ENCODE measurements around the gene REM2. TPM values are rescaled to one million over a fixed set of nuclear protein-coding genes. Genes with fewer than 3 reads are reported as not detected.

Gene REM2
- total RNA-seq, 4 donors from 2014 or later: 0.26 to 0.66 (median 0.38) TPM

- Histone ChIP-seq H3K9me3 (no peaks in the 10 kb centered on the region), H3K4me1 (peaks cover 24 to 65% (median 59%) of the 10 kb centered on the region in 4 donors), H3K27me3 (no peaks in the 10 kb centered on the region), H3K4me3 (peak overlapping the region; percentile 84 to 94 (median 90)), H3K27ac (replicated peaks in 1 of 4) (peak overlapping the region; percentile 93 to 97 (median 95)), H3K36me3 (peaks cover 24 to 46% (median 41%) of the 10 kb centered on the region in 4 donors)
- no peak for DNase-seq (ENCODE audit: extremely low spot score)
- peak; percentile 46 to 84 for TF ChIP-seq POLR2AphosphoS5 (IDR thresholded peaks at IDR 0.05)
- no peak for TF ChIP-seq CTCF (IDR thresholded peaks at IDR 0.05)
- TF ChIP-seq EP300 (IDR thresholded peaks at IDR 0.05): no peak
- peak; percentile 45 for TF ChIP-seq POLR2A (IDR thresholded peaks at IDR 0.05; ENCODE audit: low read depth)
- intact Hi-C loops (cut with DNase I): loop anchor here (2.0 kb wide), 1 partner anchor 13 kb away; no protein-coding TSS in a partner anchor
- 19% methylated on average over 14 of the region's 25 CpGs for WGBS
These were observed 45.1 kb upstream of the REM2 start for GRCh38 chr14:22837750-22838538.

GRCh38 chr14:22838631-22839041, 44.4 kb upstream of the REM2 start:
- H3K4me1 ChIP-seq: peaks cover 24 to 67% (median 64%) of the 10 kb centered on the region in 4 donors
- DNase-seq (ENCODE audit: extremely low spot score): no peak
- intact Hi-C loops (cut with DNase I): no loop called here

GRCh38 chr14:22839159-22839779, 43.8 kb upstream of the REM2 start:
- Histone ChIP-seq H3K9me3 (no peaks in the 10 kb centered on the region), H3K4me1 (peaks cover 24 to 69% (median 68%) of the 10 kb centered on the region in 4 donors), H3K27me3 (no peaks in the 10 kb centered on the region), H3K4me3 (peak overlapping the region; percentile 84 to 94 (median 90)), H3K27ac (replicated peaks in 1 of 4) (peak overlapping the region; percentile 93 to 97 (median 95)), H3K36me3 (peaks cover 29 to 48% (median 42%) of the 10 kb centered on the region in 4 donors)
- no peak for TF ChIP-seq EP300 (IDR thresholded peaks at IDR 0.05)
- peak in 1 of 2 donors; percentile 62 for TF ChIP-seq POLR2AphosphoS5 (IDR thresholded peaks at IDR 0.05)
- TF ChIP-seq CTCF (IDR thresholded peaks at IDR 0.05): no peak
- no peak for TF ChIP-seq POLR2A (IDR thresholded peaks at IDR 0.05; ENCODE audit: low read depth)
- no peak for DNase-seq (ENCODE audit: extremely low spot score)
- intact Hi-C loops (cut with DNase I): no loop called here
- WGBS: 37% methylated on average over 4 of the region's 6 CpGs

More at GRCh38 chr14:22838631-22839041, 44.4 kb upstream of the REM2 start:
- Histone ChIP-seq H3K36me3 (peaks cover 29 to 48% (median 42%) of the 10 kb centered on the region in 4 donors), H3K9me3 (no peaks in the 10 kb centered on the region), H3K4me3 (peak overlapping the region; percentile 84 to 94 (median 90)), H3K27ac (replicated peaks in 1 of 4) (peak overlapping the region; percentile 93 to 97 (median 95)), H3K27me3 (no peaks in the 10 kb centered on the region)
- WGBS: 14% methylated on average over 6 of the region's 6 CpGs
- TF ChIP-seq EP300 (IDR thresholded peaks at IDR 0.05): no peak

- peaks cover 24 to 81% (median 78%) of the 10 kb centered on the region in 4 donors for H3K4me1 ChIP-seq
- peaks cover 46 to 58% (median 55%) of the 10 kb centered on the region in 4 donors for H3K36me3 ChIP-seq
- no peak for TF ChIP-seq EP300 (IDR thresholded peaks at IDR 0.05)
- TF ChIP-seq CTCF (IDR thresholded peaks at IDR 0.05): no peak
- no peak for TF ChIP-seq POLR2A (IDR thresholded peaks at IDR 0.05; ENCODE audit: low read depth)
- TF ChIP-seq POLR2AphosphoS5 (IDR thresholded peaks at IDR 0.05): no peak
- peak overlapping the region; percentile 15 to 97 (median 44) for H3K27ac ChIP-seq (replicated peaks in 1 of 4)
- intact Hi-C loops (cut with DNase I): no loop called here
- no peaks in the 10 kb centered on the region for H3K27me3 ChIP-seq
- 94% methylated on average over 1 of the region's 9 CpGs for WGBS
- no peaks in the 10 kb centered on the region for H3K9me3 ChIP-seq
- DNase-seq (ENCODE audit: extremely low spot score): no peak
- H3K4me3 ChIP-seq: no peak overlapping the region
These were observed 41.7 kb upstream of the REM2 start for GRCh38 chr14:22841311-22841710.

- Histone ChIP-seq H3K9me3 (no peaks in the 10 kb centered on the region), H3K4me1 (peaks cover 27 to 85% (median 83%) of the 10 kb centered on the region in 4 donors), H3K27ac (replicated peaks in 1 of 4) (peak overlapping the region in 3 of 4 donors; percentile 6 to 97 (median 26)), H3K27me3 (no peaks in the 10 kb centered on the region), H3K4me3 (no peak overlapping the region), H3K36me3 (peaks cover 50 to 62% (median 58%) of the 10 kb centered on the region in 4 donors)
- intact Hi-C loops (cut with DNase I): no loop called here
- TF ChIP-seq POLR2AphosphoS5 (IDR thresholded peaks at IDR 0.05) (no peak), EP300 (IDR thresholded peaks at IDR 0.05) (no peak), CTCF (IDR thresholded peaks at IDR 0.05) (no peak), POLR2A (IDR thresholded peaks at IDR 0.05; ENCODE audit: low read depth) (no peak)
- DNase-seq (ENCODE audit: extremely low spot score): no peak
- WGBS: 93% methylated on average over 8 of the region's 8 CpGs
These were observed 41.3 kb upstream of the REM2 start for GRCh38 chr14:22841769-22842168.

Data from esophagus muscularis mucosa (tissue), 4 donors.